Lower leg skin (tissue), 4 donors: ENCODE data around the gene SYT9. TPM values are rescaled to one million over a fixed set of nuclear protein-coding genes. Genes with fewer than 3 reads are reported as not detected.

Source experiments
- DNase-seq, 2 donors: peaks; one replicate each; pipeline ENCODE4 v3.0.0-alpha.2; 2019; ENCODE audit warnings: low spot score in 2 of 2
- H3K4me3 ChIP-seq: fragments of 200-600 bp; sonication (generic); 2 replicates; pipeline ENCODE4 v1.5.1; 2017; ENCODE audit warnings: mild to moderate bottlenecking, low read depth; ENCODE audit not compliant: poor library complexity, severe bottlenecking
- CTCF ChIP-seq, 3 donors: fragments of 450-650 bp; IDR thresholded peaks; one replicate each; pipeline ENCODE4 v1.5.1; 2016; ENCODE audit warnings: antibody characterized with exemption in 3 of 3, mild to moderate bottlenecking in 3 of 3, moderate library complexity in 2 of 3
- POLR2A ChIP-seq, 2 donors: fragments of 450-650 bp; IDR thresholded peaks; one replicate each; pipeline ENCODE4 v1.6.1; 2016 to 2017; ENCODE audit warnings: antibody characterized with exemption in 2 of 2, mild to moderate bottlenecking in 1 of 2, moderate library complexity in 1 of 2
- WGBS, 2 donors: methylation state at CpG; one replicate each; pipeline ENCODE4 v1.1.5; 2018; 5-methylcytosine and 5-hydroxymethylcytosine counted together
- intact Hi-C: fragments of 100-400 bp; cut with DNase I; formaldehyde crosslinking; loops from one replicate; pipeline ENCODE4 v1.15.0; 2023; ENCODE audit warnings: low total_unique reads
- total RNA-seq, 4 donors: library from RNA; depleted of rRNA; stranded (reverse); fragments of >200 nt; gene quantifications; one replicate each; pipeline ENCODE4 v1.1.0, GENCODE V29; 2016

The SYT9 gene
- total RNA-seq, 4 donors from 2014 or later: 0.37 to 0.84 (median 0.71) TPM; not detected in 1

DNA sequence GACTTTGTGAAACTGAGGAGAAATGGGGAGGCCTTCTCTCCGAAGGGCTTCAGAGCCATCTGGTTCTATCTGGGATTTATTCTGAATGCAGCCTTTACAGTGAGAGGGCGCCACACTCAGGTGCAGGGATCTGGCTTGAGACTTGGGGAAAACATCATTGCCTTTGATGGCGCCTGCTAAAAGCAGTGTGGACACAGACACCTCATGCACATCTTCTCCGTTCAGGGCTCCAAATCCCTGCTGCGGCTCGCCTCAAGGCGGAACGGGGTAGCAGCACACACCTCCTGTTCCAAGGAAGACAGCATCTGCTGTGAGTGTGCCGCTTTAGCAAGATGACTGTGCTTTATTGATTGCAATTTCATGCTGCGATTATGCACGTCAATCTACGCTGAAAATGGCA, 196.5 kb downstream of the SYT9 start:
- intact Hi-C loops: loop anchor here (10.0 kb wide), 1 partner anchor 353 kb away; no protein-coding TSS in a partner anchor
- DNase-seq: no peak
- no peak overlapping the region for H3K4me3 ChIP-seq
- TF ChIP-seq CTCF (IDR thresholded peaks at IDR 0.05) (no peak), POLR2A (IDR thresholded peaks at IDR 0.05) (no peak)
- WGBS, 2 donors: 96% methylated on average over 12 of the region's 12 CpGs

DNA sequence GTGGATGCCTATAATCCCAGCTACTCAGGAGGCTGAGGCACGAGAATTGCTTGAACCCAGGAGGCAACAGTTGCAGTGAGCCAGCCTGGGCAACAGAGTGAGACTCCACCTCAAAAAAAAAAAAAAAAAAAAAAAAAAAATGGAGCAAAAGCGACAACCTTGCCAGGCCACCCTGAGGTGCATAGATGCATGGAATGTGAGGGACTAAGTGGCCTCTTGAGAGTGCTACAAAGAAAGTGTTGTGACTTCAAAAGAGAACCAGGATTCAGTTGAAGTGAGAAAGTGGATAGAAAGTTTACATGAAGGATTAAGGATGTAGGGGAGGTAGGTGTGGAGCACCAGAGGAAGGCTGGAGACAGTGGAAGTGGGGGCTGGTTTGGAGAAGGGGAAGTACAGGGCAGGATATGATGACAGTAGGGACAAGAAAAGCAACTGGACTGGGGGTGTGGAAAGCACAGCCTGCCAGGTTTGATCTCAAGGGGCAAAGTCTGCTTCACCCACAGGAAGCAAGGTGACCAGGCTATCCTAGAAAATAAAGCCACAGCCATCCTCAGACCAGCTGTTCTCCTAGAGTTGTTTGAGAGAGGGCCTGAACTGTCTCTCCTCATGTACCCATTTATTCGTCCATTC, 197.6 kb downstream of the SYT9 start:
- no peak for TF ChIP-seq CTCF (IDR thresholded peaks at IDR 0.05)
- 72 to 88% methylated on average over 3 of the region's 3 CpGs for WGBS, 2 donors
- H3K4me3 ChIP-seq: no peak overlapping the region
- intact Hi-C loops: loop anchor here (10.0 kb wide), 1 partner anchor 355 kb away; no protein-coding TSS in a partner anchor
- no peak for DNase-seq

DNA sequence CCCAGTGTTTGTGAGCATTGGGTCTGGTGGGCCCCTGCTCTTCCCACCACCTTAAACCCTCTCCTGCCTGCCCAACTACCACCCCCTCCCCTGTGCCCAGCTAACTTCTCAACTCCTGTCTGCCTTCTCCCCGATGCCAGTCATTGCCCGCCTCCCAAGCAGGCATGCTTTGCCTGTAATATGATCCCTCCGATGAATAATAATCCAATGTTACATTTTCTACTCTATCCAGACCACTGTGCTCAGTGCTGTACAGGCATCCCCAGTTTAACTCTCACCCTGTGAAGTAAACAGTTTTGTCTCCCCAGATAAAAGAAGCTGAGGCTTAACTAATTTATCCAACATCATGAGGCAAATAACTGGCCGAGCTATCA, 198.1 kb downstream of the SYT9 start:
- 72 to 73% methylated on average over 4 of the region's 4 CpGs for WGBS, 2 donors
- no peak for DNase-seq
- no peak overlapping the region for H3K4me3 ChIP-seq
- TF ChIP-seq POLR2A (IDR thresholded peaks at IDR 0.05) (no peak), CTCF (IDR thresholded peaks at IDR 0.05) (no peak)
- intact Hi-C loops: loop anchor here (10.0 kb wide), 1 partner anchor 355 kb away; no protein-coding TSS in a partner anchor

GRCh38 chr11:7450836-7451235, 199.1 kb downstream of the SYT9 start:
- intact Hi-C loops: no loop called here
- TF ChIP-seq CTCF (IDR thresholded peaks at IDR 0.05) (no peak), POLR2A (IDR thresholded peaks at IDR 0.05) (no peak)
- no peak overlapping the region for H3K4me3 ChIP-seq
- 75 to 77% methylated on average over 3 of the region's 3 CpGs for WGBS, 2 donors
- no peak for DNase-seq

- intact Hi-C loops: no loop called here
- no peak for DNase-seq
- TF ChIP-seq POLR2A (IDR thresholded peaks at IDR 0.05) (no peak), CTCF (IDR thresholded peaks at IDR 0.05) (no peak)
- H3K4me3 ChIP-seq: no peak overlapping the region
- 77 to 86% methylated on average over 3 of the region's 3 CpGs for WGBS, 2 donors
Measured at GRCh38 chr11:7451520-7451919, 199.8 kb downstream of the SYT9 start.

DNA sequence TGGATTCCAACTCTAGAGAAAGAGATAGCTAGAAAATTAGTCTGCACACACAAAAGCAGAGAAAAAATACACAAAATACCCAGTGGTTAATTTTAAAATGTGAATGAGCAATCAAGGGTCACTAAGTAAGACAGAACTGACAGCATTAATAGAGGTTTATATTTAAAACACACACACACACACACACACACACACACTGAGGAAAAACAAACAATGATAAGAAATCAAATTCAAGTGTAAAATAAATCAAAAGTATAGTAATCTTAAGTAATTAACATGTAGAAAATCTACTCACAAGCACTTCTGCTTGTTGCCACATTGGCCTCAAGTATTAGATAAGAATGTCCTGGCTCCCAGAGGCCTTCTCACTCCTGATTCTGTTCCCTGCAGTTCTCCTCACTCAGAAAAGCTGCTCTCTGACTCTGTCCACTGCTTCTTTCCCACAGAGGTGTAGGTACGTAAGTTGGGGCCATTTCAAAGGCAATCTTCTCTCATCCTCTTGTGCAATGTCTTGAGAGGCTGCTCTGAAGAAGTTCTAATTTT, 200.3 kb downstream of the SYT9 start:
- intact Hi-C loops: no loop called here
- TF ChIP-seq POLR2A (IDR thresholded peaks at IDR 0.05) (no peak), CTCF (IDR thresholded peaks at IDR 0.05) (no peak)
- WGBS, 2 donors: 87 to 92% methylated on average over 1 of the region's 1 CpG
- H3K4me3 ChIP-seq: no peak overlapping the region
- DNase-seq: no peak
